Muscle of arm (tissue), 12 donors: Measurements from ENCODE around the gene PCDH9. TPM values are rescaled to one million over a fixed set of nuclear protein-coding genes. Genes with fewer than 3 reads are reported as not detected.

Experiments used
- DNase-seq: peaks from one replicate; pipeline ENCODE4 v3.0.0-alpha.2; 2013
- polyA plus RNA-seq, 12 donors: library from polyadenylated mRNA; unstranded; fragments of 120-200 nt; gene quantifications; one replicate each; pipeline ENCODE4 v1.2.1, GENCODE V29; 2013; ENCODE audit not compliant: insufficient read length in 12 of 12

PCDH9 gene
- polyA plus RNA-seq, 12 donors = 2.8 to 4.3 (median 3.6) TPM; not detected in 1

- no peak for DNase-seq
Observed at GRCh38 chr13:66482836-66483235, 747.3 kb downstream of the PCDH9 start.

GRCh38 chr13:66477816-66478215 lies 752.3 kb downstream of the PCDH9 start:
- DNase-seq = no peak

- DNase-seq = no peak
Observed at GRCh38 chr13:66475061-66475460, 755.1 kb downstream of the PCDH9 start.

GRCh38 chr13:66469745-66470144 lies 760.4 kb downstream of the PCDH9 start:
- DNase-seq = no peak

GRCh38 chr13:66468656-66469055 lies 761.5 kb downstream of the PCDH9 start:
- no peak for DNase-seq

GRCh38 chr13:66462187-66462586 lies 767.9 kb downstream of the PCDH9 start:
- no peak for DNase-seq

GRCh38 chr13:66461021-66461420 lies 769.1 kb downstream of the PCDH9 start:
- no peak for DNase-seq

GRCh38 chr13:66459634-66460033 lies 770.5 kb downstream of the PCDH9 start:
- no peak for DNase-seq

- DNase-seq = no peak
Observed at GRCh38 chr13:66459143-66459542, 771.0 kb downstream of the PCDH9 start.

GRCh38 chr13:66446413-66446812 lies 783.7 kb downstream of the PCDH9 start:
- DNase-seq = no peak

- DNase-seq = no peak
Observed at GRCh38 chr13:66443926-66444325, 786.2 kb downstream of the PCDH9 start.

- DNase-seq = no peak
Observed at GRCh38 chr13:66440938-66441337, 789.2 kb downstream of the PCDH9 start.

GRCh38 chr13:66430728-66431127 lies 799.4 kb downstream of the PCDH9 start:
- DNase-seq = no peak

- peak; percentile 44 for DNase-seq
Observed at GRCh38 chr13:66430269-66430668, 799.9 kb downstream of the PCDH9 start.

- no peak for DNase-seq
Observed at GRCh38 chr13:66429156-66429555, 801.0 kb downstream of the PCDH9 start.

GRCh38 chr13:66427458-66427861 lies 802.7 kb downstream of the PCDH9 start:
- peak; percentile 46 for DNase-seq

- DNase-seq = no peak
Observed at GRCh38 chr13:66425741-66426140, 804.4 kb downstream of the PCDH9 start.

- DNase-seq = peak; percentile 22
Observed at GRCh38 chr13:66424422-66424821, 805.7 kb downstream of the PCDH9 start.

- DNase-seq = no peak
Observed at GRCh38 chr13:66415444-66415843, 814.7 kb downstream of the PCDH9 start.

GRCh38 chr13:66414066-66414800 lies 815.9 kb downstream of the PCDH9 start:
- DNase-seq = no peak

- DNase-seq = no peak
Observed at GRCh38 chr13:66410314-66410713, 819.8 kb downstream of the PCDH9 start.

GRCh38 chr13:66409542-66409941 lies 820.6 kb downstream of the PCDH9 start:
- no peak for DNase-seq

GRCh38 chr13:66407128-66407527 lies 823.0 kb downstream of the PCDH9 start:
- no peak for DNase-seq
